GM12878 (cell line): ENCODE measurements around the gene SYK.

Experiments
- KDM1A ChIP-seq: fragments of 200-600 bp; sonication (generic); IDR thresholded peaks from 2 replicates; pipeline ENCODE4 v1.6.1; 2016; ENCODE audit warnings: borderline replicate concordance
- LARP7 ChIP-seq: fragments of 450-650 bp; IDR thresholded peaks from 2 replicates; pipeline ENCODE4 v1.6.1; 2017; ENCODE audit warnings: mild to moderate bottlenecking
- NFYB ChIP-seq: IDR thresholded peaks from 2 replicates; pipeline ENCODE4 v1.6.1; 2011; ENCODE audit warnings: low read depth, mild to moderate bottlenecking, low read length, improper control_type of control experiment, moderate library complexity; ENCODE audit not compliant: insufficient read depth
- POLR2AphosphoS2 ChIP-seq: IDR thresholded peaks from 2 replicates; pipeline ENCODE4 v1.6.1; 2011; ENCODE audit warnings: low read depth, mild to moderate bottlenecking, low read length, improper control_type of control experiment, moderate library complexity
- POLR2AphosphoS5 ChIP-seq: IDR thresholded peaks from 2 replicates; pipeline ENCODE4 v1.6.1; 2011; ENCODE audit warnings: mild to moderate bottlenecking, low read length, inconsistent platforms
- SIN3A ChIP-seq: IDR thresholded peaks from 2 replicates; pipeline ENCODE4 v1.6.1; 2012; ENCODE audit warnings: low read depth, low read length, improper control_type of control experiment
- ZSCAN29 ChIP-seq: fragments of 450-650 bp; IDR thresholded peaks from 2 replicates; pipeline ENCODE4 v1.6.1; 2017; ENCODE audit warnings: mild to moderate bottlenecking, moderate library complexity

- TF ChIP-seq POLR2AphosphoS2: no peak
- no peak for TF ChIP-seq POLR2AphosphoS5
- no peak for TF ChIP-seq KDM1A
- TF ChIP-seq NFYB: no peak
- TF ChIP-seq SIN3A: no peak
- no peak for TF ChIP-seq LARP7
- TF ChIP-seq ZSCAN29: no peak
Observed at GRCh38 chr9:90807006-90807405, 5.4 kb downstream of the SYK start.
